OCI-LY7 (cell line): ENCODE results near the gene ABI3. TPM values are rescaled to one million over a fixed set of nuclear protein-coding genes. Genes with fewer than 3 reads are reported as not detected.

ENCODE experiments used
- BruUV-seq: library from RNA; stranded (reverse); fragments of 400-500 nt; replicated peaks from 2 replicates; lab custom pipeline; 2021; lab: Mats Ljungman, UMichigan
- CTCF ChIA-PET: fragments of 300-600 bp; sonication (Branson Sonifier 250); formaldehyde crosslinking; loops from one replicate; lab custom pipeline; 2022; ENCODE audit warnings: antibody characterized with exemption; ENCODE audit not compliant: unreplicated experiment; lab: Charles Lee
- POLR2A ChIA-PET: fragments of 300-600 bp; sonication (Branson Sonifier 250); formaldehyde crosslinking; loops from one replicate; lab custom pipeline; 2022; ENCODE audit warnings: antibody characterized with exemption; lab: Charles Lee
- DNase-seq: peaks from one replicate; pipeline ENCODE4 v3.0.0-alpha.2; 2015; ENCODE audit warnings: low spot score
- H2AFZ ChIP-seq: fragments of 200-600 bp; sonication (generic), shearing (Covaris generic); 2 replicates; pipeline ENCODE4 v1.6.1; 2014; ENCODE audit warnings: mild to moderate bottlenecking, antibody characterized with exemption, low read length, moderate library complexity
- H3K27ac ChIP-seq: fragments of 200-600 bp; sonication (generic); 2 replicates; pipeline ENCODE4 v1.5.1; 2014; ENCODE audit warnings: mixed run types, low read depth, mild to moderate bottlenecking, moderate library complexity, low read length, inconsistent platforms; ENCODE audit not compliant: poor library complexity, severe bottlenecking
- H3K36me3 ChIP-seq: fragments of 200-600 bp; sonication (generic); 2 replicates; pipeline ENCODE4 v1.6.1; 2014; ENCODE audit warnings: mild to moderate bottlenecking, antibody characterized with exemption, low read length, moderate library complexity, mixed read lengths; ENCODE audit not compliant: insufficient read depth
- H3K4me1 ChIP-seq: fragments of 200-600 bp; sonication (generic); 2 replicates; pipeline ENCODE4 v1.5.1; 2014; ENCODE audit warnings: mild to moderate bottlenecking, low read length; ENCODE audit not compliant: insufficient read depth, poor library complexity, severe bottlenecking
- H3K4me2 ChIP-seq: fragments of 200-600 bp; sonication (generic); 2 replicates; pipeline ENCODE4 v1.6.1; 2014; ENCODE audit warnings: mild to moderate bottlenecking, low read length
- H3K4me3 ChIP-seq: fragments of 200-600 bp; sonication (generic); 2 replicates; pipeline ENCODE4 v1.5.1; 2014; ENCODE audit warnings: mild to moderate bottlenecking, low read depth, low read length; ENCODE audit not compliant: poor library complexity, severe bottlenecking
- H3K79me2 ChIP-seq: fragments of 200-600 bp; sonication (generic); 2 replicates; pipeline ENCODE4 v1.6.1; 2016; ENCODE audit warnings: low read depth, mild to moderate bottlenecking, low read length, moderate library complexity, mixed read lengths; ENCODE audit not compliant: insufficient read depth
- H3K9me2 ChIP-seq: fragments of 200-600 bp; sonication (generic); 2 replicates; pipeline ENCODE4 v1.6.1; 2016; ENCODE audit warnings: mild to moderate bottlenecking, low read length, mixed read lengths; ENCODE audit not compliant: insufficient read depth
- H3K9me3 ChIP-seq: fragments of 200-600 bp; sonication (generic); 2 replicates; pipeline ENCODE4 v1.6.1; 2014; ENCODE audit warnings: mild to moderate bottlenecking, mixed run types, low read length, mixed read lengths
- H4K20me1 ChIP-seq: fragments of 200-600 bp; sonication (generic); 2 replicates; pipeline ENCODE4 v1.6.1; 2014; ENCODE audit warnings: mild to moderate bottlenecking, antibody characterized with exemption, low read length, moderate library complexity, mixed read lengths; ENCODE audit not compliant: insufficient read depth
- EZH2phosphoT487 ChIP-seq: fragments of 200-600 bp; sonication (generic); IDR thresholded peaks from 2 replicates; pipeline ENCODE4 v1.6.1; 2018; ENCODE audit warnings: low read depth, borderline replicate concordance, mild to moderate bottlenecking, mixed run types, antibody characterized with exemption, low read length, moderate library complexity, mixed read lengths
- intact Hi-C: fragments of 100-400 bp; cut with micrococcal nuclease; formaldehyde crosslinking; loops from one replicate; pipeline ENCODE4 v1.10.0; 2022; ENCODE audit not compliant: unreplicated experiment
- total RNA-seq, 2 experiments: library from RNA; depleted of rRNA in 1 of 2; stranded (reverse); fragments of >200 nt in 1 of 2; shearing (Covaris generic) in 1 of 2; gene quantifications; 2 replicates each; pipeline ENCODE4 v1.2.3, GENCODE V29; 2014 to 2022
- TF ChIP-seq, protein P1 (sequence below): fragments of 200-600 bp; sonication (generic); conservative IDR thresholded peaks from 2 replicates; pipeline ENCODE4 v1.5.1; 2014; ENCODE audit warnings: mild to moderate bottlenecking, antibody characterized with exemption, low read length, moderate library complexity, mixed read lengths

Gene ABI3
- total RNA-seq, 2 experiments from 2014 or later: 24.0 to 29.5 TPM

DNA sequence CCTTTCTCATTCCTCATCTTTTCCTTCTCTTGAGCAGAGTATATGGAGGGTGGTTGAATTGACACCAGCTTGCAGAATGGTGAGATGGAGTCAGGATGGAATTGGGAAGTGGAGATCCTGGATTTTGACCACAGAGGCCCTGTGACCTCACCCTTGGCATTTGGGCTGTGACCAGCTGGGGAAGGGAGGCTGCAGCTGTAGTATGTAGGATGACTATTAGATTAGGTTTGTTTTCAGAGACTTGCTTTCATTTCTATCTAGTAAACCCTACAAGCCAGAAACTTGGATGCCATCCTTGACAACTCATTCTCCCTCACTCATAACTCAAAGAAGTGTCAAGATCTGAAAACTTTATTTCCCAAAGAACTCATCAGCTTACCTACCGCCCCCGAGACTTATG lies 6.0 kb upstream of the ABI3 start:
- Histone ChIP-seq H3K27ac (no peak overlapping the region), H3K9me3 (no peaks in the 10 kb centered on the region), H3K4me2 (no peak overlapping the region), H3K36me3 (no peaks in the 10 kb centered on the region), H3K79me2 (0 out of 2 replicates have a peak, but pooled peaks cover 1% of the 10 kb centered on the region), H3K4me1 (peaks cover 11% of the 10 kb centered on the region), H2AFZ (no peak overlapping the region), H3K9me2 (no peaks in the 10 kb centered on the region), H4K20me1 (no peaks in the 10 kb centered on the region), H3K4me3 (no peak overlapping the region)
- POLR2A ChIA-PET: no interaction called here
- BruUV-seq: TSS peak; percentile 49
- intact Hi-C loops: no loop called here
- no peak for TF ChIP-seq EZH2phosphoT487
- TF ChIP-seq, protein P1, sequence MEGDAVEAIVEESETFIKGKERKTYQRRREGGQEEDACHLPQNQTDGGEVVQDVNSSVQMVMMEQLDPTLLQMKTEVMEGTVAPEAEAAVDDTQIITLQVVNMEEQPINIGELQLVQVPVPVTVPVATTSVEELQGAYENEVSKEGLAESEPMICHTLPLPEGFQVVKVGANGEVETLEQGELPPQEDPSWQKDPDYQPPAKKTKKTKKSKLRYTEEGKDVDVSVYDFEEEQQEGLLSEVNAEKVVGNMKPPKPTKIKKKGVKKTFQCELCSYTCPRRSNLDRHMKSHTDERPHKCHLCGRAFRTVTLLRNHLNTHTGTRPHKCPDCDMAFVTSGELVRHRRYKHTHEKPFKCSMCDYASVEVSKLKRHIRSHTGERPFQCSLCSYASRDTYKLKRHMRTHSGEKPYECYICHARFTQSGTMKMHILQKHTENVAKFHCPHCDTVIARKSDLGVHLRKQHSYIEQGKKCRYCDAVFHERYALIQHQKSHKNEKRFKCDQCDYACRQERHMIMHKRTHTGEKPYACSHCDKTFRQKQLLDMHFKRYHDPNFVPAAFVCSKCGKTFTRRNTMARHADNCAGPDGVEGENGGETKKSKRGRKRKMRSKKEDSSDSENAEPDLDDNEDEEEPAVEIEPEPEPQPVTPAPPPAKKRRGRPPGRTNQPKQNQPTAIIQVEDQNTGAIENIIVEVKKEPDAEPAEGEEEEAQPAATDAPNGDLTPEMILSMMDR: no peak
- CTCF ChIA-PET: no interaction called here
- no peak for DNase-seq

DNA sequence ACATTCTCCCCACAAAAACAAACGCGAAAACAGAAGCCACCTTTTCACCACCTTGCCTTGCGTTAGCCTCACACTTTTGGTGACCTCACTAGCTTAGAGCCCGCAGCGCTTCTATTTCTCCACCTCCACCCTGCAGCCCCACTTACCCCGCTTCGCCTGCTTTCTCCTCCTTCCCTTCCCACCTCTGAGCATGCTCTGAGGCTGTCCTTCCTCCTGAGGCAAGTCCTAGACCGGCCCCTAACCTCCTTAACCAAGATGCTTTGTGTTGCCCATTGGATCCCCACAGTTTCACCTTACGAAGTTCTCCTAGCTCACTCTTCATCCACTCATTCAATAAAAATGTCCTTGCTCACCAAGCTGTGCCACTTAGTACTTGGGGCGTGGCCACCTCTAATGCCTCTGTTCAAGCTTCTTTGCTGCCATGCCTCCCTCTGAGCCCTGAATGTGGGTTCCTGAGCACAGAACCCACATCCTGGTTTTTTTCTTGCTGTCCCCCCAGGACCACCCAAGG lies 1.4 kb upstream of the ABI3 start:
- TF ChIP-seq, protein P1: no peak
- no peak for TF ChIP-seq EZH2phosphoT487
- Histone ChIP-seq H3K9me2 (no peaks in the 10 kb centered on the region), H3K4me1 (peaks cover 40% of the 10 kb centered on the region), H4K20me1 (peaks cover 5% of the 10 kb centered on the region; the same call in 1 of the 2 replicates), H3K27ac (no peak overlapping the region), H2AFZ (no peak overlapping the region), H3K36me3 (peaks cover 5% of the 10 kb centered on the region; the same call in 1 of the 2 replicates), H3K4me3 (peak overlapping the region; percentile 82), H3K4me2 (peak overlapping the region; percentile 95), H3K79me2 (peaks cover 41% of the 10 kb centered on the region), H3K9me3 (no peaks in the 10 kb centered on the region)
- BruUV-seq: no TSS peak
- intact Hi-C loops: no loop called here
- no peak for DNase-seq
- ChIA-PET CTCF (no interaction called here), POLR2A (interaction anchor here (0.6 to 1.6 kb wide), 4 partner anchors 10 to 150 kb away, joined by 3 to 14 read pairs (median 3); no protein-coding TSS in a partner anchor)

DNA sequence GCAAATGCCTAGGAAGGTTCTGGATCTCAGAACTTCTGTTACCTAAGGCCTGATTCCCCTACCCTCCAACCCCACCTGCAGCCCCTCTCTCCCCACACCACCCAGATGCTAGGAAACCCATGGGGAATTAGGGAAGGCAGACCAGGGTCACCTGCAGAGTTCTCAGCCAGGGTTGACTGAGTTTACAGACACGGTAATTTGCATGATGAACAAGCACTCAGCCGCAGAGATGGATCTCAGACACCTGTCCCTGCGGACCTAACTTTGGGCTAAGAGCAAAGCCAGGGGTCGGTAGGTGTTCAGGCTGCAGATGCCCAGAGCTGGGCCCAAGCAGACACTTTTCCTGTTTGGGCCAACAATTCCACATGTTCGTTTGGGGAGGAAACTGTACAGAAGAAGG lies 2.9 kb downstream of the ABI3 start:
- DNase-seq: peak; percentile 83
- POLR2A ChIA-PET: interaction anchor here (0.7 to 6.5 kb wide), 3 partner anchors 20 to 189 kb away, joined by 3 to 45 read pairs (median 4); no protein-coding TSS in a partner anchor
- Histone ChIP-seq H3K9me2 (no peaks in the 10 kb centered on the region), H3K4me2 (peak overlapping the region; percentile 95), H2AFZ (no peak overlapping the region), H3K9me3 (no peaks in the 10 kb centered on the region), H3K79me2 (peaks cover 63% of the 10 kb centered on the region), H3K4me1 (peaks cover 82% of the 10 kb centered on the region), H3K27ac (peak overlapping the region; percentile 92), H3K36me3 (peaks cover 37% of the 10 kb centered on the region), H4K20me1 (peaks cover 5% of the 10 kb centered on the region; the same call in 1 of the 2 replicates), H3K4me3 (peak overlapping the region; percentile 82)
- CTCF ChIA-PET: interaction anchor here (0.6 kb wide), 1 partner anchor 17 kb away, joined by 3 read pairs; no protein-coding TSS in a partner anchor
- TF ChIP-seq, protein P1: no peak
- no peak for TF ChIP-seq EZH2phosphoT487
- no TSS peak for BruUV-seq
- intact Hi-C loops: loop anchor here (10.0 kb wide), 2 partner anchors 461 to 531 kb away; partner anchors contain the start of gene SPOP
